Kidney (tissue), 14 donors: ENCODE results near the gene TESMIN. TPM values are rescaled to one million over a fixed set of nuclear protein-coding genes. Genes with fewer than 3 reads are reported as not detected.

ENCODE experiments used
- DNase-seq, 5 donors: peaks; one replicate each; pipeline ENCODE4 v3.0.0-alpha.2; 2013 to 2020
- FAIRE-seq: peaks from 2 replicates; lab custom pipeline; 2012; peaks lifted over from hg19 to GRCh38; lab: Jason Lieb, UNC
- H3K27ac ChIP-seq, 2 donors: one replicate each; pipeline ENCODE4 v1.7.0; 2013; ENCODE audit warnings: low read depth in 2 of 2, low read length in 2 of 2, inconsistent platforms in 1 of 2
- H3K27me3 ChIP-seq: one replicate; pipeline ENCODE4 v1.7.1; 2013; ENCODE audit warnings: low read length, inconsistent platforms; ENCODE audit not compliant: control insufficient read depth, insufficient read depth
- H3K36me3 ChIP-seq, 3 donors: one replicate each; pipeline versions ENCODE4 v1.7.0 to v1.7.1; 2013; ENCODE audit warnings: low read length in 3 of 3, control low read depth in 1 of 3, inconsistent platforms in 1 of 3; ENCODE audit not compliant: insufficient read depth in 3 of 3, control insufficient read depth in 2 of 3
- H3K4me1 ChIP-seq, 3 donors: one replicate each; pipeline versions ENCODE4 v1.7.0 to v1.7.1; 2013; ENCODE audit warnings: low read length in 3 of 3, inconsistent platforms in 1 of 3, low read depth in 1 of 3; ENCODE audit not compliant: control insufficient read depth in 2 of 3, insufficient read depth in 2 of 3
- H3K4me3 ChIP-seq, 3 donors: one replicate each; pipeline versions ENCODE4 v1.7.0 to v1.8.1; 2013; ENCODE audit warnings: low read length in 3 of 3, control low read depth in 1 of 3, inconsistent platforms in 1 of 3
- H3K9ac ChIP-seq, 3 donors: one replicate each; pipeline versions ENCODE4 v1.7.0 to v1.7.1; 2013; ENCODE audit warnings: low read length in 3 of 3, control low read depth in 1 of 3, inconsistent platforms in 1 of 3
- H3K9me3 ChIP-seq, 3 donors: one replicate each; pipeline versions ENCODE4 v1.7.0 to v1.7.1; 2013; ENCODE audit warnings: low read length in 3 of 3, control low read depth in 1 of 3, inconsistent platforms in 1 of 3; ENCODE audit not compliant: control insufficient read depth in 2 of 3, insufficient read depth in 1 of 3
- intact Hi-C: fragments of 100-400 bp; cut with DNase I; formaldehyde crosslinking; loops from one replicate; pipeline ENCODE4 v1.11.1; 2022
- polyA plus RNA-seq: library from polyadenylated mRNA; stranded (reverse); fragments of 350-450 nt; fragmentation: Illumina TruSeq; extraction: RNeasy Lipid Tissue Mini Kit (QIAGEN cat#74804); gene quantifications from one replicate; pipeline ENCODE4 v1.2.3, GENCODE V29; 2014; ENCODE audit warnings: low read depth, low replicate concordance; ENCODE audit not compliant: insufficient read depth
- total RNA-seq: library from RNA; stranded (reverse); fragmentation: NEBNext Ultra II Directional; extraction: Animal tissue kit (Norgen Biotek cat#: 25700); gene quantifications from one replicate; pipeline ENCODE4 v1.2.1, GENCODE V29; 2021
- TF ChIP-seq, protein P1 (sequence below): IDR thresholded peaks from 3 replicates; pipeline ENCODE4 v1.5.1; 2012; ENCODE audit warnings: mild to moderate bottlenecking, moderate library complexity, borderline replicate concordance; ENCODE audit not compliant: insufficient read depth; ENCODE audit errors: extremely low read depth
- donor health status: control.
- donor health status: control.
- donor health status: control.
- donor health status: control.
- donor health status: control.
- donor health status: DM: yes; HTN: yes; CAD: no.
- donor health status: Normal renal cell carcinoma (clear cell type).

The TESMIN gene
- total and polyA plus RNA-seq, 2 donors from 2014 or later = 3.8 to 8.7 TPM

DNA sequence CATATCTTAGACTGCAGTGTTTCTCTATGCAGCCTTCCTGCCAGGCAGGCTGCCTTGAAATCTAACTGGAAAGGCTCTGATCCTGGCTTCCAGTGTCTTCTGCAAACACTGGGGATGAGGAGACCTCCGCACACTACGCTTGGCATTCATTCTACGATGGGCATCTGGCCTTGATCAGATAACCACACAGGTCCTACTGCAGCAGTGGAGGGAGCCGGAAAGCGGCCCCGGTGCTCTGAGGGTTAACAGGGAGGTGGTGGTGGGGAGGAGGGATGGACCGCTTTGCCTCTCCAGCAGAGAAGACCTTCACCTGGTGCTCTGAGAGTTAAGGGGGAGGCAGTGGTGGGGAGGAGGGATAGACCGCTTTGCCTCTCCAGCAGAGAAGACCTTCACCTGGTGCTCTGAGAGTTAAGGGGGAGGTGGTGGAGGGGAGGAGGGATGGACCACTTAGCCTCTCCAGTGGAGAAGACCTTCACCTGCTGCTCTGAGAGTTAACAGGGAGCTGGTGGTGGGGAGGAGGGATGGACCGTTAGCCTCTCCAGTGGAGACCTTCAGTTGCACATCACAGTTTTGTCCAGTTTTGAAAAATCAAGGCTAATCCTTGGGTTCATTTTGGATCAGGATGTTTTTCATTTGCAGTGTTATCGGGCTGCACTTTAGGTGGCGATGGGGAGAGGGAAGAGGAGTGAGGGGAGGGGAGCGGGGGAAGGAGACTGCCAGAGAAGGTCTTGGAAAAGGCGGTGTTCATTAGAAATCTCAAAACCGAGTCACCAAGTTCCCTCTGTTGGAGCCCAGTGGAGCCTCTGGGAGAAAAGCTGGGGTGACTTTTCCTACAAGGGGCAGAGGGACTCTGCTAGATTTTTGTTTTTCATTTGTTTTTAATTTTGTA lies 61.3 kb downstream of the TESMIN start:
- intact Hi-C loops = no loop called here
- Histone ChIP-seq H3K27me3 (peaks cover 8% of the 10 kb centered on the region), H3K9ac (no peak overlapping the region), H3K36me3 (no peaks in the 10 kb centered on the region), H3K9me3 (no peaks in the 10 kb centered on the region), H3K4me1 (no peaks in the 10 kb centered on the region), H3K27ac (no peak overlapping the region), H3K4me3 (no peak overlapping the region)
- DNase-seq = peak in 1 of 5 donors; percentile 54
- FAIRE-seq = no peak
- TF ChIP-seq, protein P1, sequence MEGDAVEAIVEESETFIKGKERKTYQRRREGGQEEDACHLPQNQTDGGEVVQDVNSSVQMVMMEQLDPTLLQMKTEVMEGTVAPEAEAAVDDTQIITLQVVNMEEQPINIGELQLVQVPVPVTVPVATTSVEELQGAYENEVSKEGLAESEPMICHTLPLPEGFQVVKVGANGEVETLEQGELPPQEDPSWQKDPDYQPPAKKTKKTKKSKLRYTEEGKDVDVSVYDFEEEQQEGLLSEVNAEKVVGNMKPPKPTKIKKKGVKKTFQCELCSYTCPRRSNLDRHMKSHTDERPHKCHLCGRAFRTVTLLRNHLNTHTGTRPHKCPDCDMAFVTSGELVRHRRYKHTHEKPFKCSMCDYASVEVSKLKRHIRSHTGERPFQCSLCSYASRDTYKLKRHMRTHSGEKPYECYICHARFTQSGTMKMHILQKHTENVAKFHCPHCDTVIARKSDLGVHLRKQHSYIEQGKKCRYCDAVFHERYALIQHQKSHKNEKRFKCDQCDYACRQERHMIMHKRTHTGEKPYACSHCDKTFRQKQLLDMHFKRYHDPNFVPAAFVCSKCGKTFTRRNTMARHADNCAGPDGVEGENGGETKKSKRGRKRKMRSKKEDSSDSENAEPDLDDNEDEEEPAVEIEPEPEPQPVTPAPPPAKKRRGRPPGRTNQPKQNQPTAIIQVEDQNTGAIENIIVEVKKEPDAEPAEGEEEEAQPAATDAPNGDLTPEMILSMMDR = no peak

DNA sequence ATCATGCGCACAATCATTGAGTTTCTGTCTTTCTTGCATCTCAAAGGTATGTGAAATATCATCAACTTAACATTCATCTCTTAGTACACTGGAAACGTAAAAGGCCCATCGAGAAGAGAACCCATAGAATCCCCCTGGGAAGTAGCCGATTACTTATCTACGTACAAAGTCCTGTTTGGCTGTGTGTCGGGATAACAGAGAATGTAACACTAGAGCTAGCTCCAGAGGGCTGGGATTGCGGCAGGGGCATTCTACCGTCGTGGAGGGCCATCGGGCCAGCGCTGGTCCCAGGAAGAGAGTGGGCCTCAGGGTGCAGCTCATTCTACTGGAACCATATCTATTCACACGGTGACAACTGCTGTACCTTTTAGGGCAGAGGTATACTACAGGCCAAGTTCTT lies 62.4 kb downstream of the TESMIN start:
- intact Hi-C loops = no loop called here
- Histone ChIP-seq H3K27me3 (peaks cover 8% of the 10 kb centered on the region), H3K4me1 (no peaks in the 10 kb centered on the region), H3K9me3 (no peaks in the 10 kb centered on the region), H3K4me3 (no peak overlapping the region), H3K9ac (no peak overlapping the region), H3K27ac (no peak overlapping the region), H3K36me3 (no peaks in the 10 kb centered on the region)
- DNase-seq (no peak), FAIRE-seq (no peak)
- TF ChIP-seq, protein P1 = no peak

DNA sequence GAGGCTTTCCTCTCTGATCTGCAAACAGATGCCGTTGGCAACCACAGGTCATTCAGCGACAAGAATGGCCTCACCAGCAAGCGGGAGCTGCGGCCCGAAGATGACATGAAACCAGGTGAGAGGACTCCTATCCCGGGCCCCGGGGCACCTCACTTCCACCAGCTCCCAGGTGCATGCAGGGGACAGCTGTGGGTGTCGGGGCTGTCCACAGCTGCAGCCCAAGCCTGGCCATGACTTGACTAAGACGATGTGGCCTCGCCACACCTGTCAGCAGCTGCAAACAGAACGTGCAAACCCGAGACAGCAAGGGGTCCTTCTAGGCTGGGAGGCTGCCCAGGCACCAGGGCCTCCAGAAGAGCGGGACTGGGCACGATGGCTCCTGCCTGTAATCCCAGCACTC lies 63.3 kb downstream of the TESMIN start:
- FAIRE-seq = no peak

More for the DNA sequence above, 63.3 kb downstream of the TESMIN start:
- TF ChIP-seq, protein P1 = no peak
- intact Hi-C loops = no loop called here
- Histone ChIP-seq H3K4me3 (no peak overlapping the region), H3K27ac (no peak overlapping the region), H3K27me3 (peaks cover 10% of the 10 kb centered on the region), H3K9me3 (no peaks in the 10 kb centered on the region), H3K4me1 (no peaks in the 10 kb centered on the region), H3K36me3 (no peaks in the 10 kb centered on the region), H3K9ac (no peak overlapping the region)
- no peak for DNase-seq
